Stimulated activated CD4-positive, alpha-beta T cell treated with anti-CD3 and anti-CD28 coated beads, Interleukin-15, amount 100 ng/mL, for 24 hours (primary cell): ENCODE data around the gene OR4B1.
"Not testable (repeated sequence)": the region's sequence is repeated elsewhere in the genome, so short reads cannot be mapped to it uniquely, and the experiment has no call there.

Experiments used
- DNase-seq: peaks from one replicate; pipeline ENCODE4 v3.0.0-alpha.2; 2020

OR4B1 gene, protein sequence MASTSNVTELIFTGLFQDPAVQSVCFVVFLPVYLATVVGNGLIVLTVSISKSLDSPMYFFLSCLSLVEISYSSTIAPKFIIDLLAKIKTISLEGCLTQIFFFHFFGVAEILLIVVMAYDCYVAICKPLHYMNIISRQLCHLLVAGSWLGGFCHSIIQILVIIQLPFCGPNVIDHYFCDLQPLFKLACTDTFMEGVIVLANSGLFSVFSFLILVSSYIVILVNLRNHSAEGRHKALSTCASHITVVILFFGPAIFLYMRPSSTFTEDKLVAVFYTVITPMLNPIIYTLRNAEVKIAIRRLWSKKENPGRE

DNA sequence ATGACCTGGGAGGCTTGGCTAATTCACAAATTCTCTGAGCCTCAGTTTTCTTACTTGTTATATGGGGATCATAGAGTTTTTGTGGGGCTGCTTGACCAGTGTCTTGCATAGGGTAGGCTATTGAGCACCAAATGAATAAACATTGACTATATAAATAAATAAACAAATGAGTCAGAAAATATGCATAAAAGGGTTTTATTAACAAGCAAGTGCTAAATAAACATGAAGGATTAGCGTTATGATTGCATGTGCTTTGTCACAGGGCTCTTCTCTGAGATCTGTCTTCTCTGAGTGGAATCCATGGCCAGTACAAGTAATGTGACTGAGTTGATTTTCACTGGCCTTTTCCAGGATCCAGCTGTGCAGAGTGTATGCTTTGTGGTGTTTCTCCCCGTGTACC, at the start of gene OR4B1:
Gene OR4B1 (plus strand): TSS at position 301 of the 400 bp plus-strand sequence. CDS start 0 bp downstream, at position 301.
- DNase-seq = no peak

DNA sequence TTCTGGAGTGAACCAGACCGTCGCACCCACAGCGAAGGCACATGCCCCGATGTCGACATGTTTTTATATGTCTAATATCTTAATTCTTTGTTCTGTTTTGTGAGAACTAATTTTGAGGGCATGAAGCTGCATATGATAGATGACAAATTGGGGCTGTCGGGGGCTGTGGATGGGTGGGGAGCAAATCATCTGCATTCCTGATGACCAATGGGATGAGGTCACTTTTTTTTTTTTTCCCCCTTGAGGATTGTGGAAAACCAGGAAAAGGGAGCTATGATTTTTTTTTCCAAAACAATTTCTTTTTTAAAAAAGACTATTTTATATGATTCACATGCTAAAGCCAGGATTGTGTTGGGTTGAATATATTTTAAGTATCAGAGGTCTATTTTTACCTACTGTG, 49.2 kb upstream of the OR4B1 start:
- no peak for DNase-seq

DNA sequence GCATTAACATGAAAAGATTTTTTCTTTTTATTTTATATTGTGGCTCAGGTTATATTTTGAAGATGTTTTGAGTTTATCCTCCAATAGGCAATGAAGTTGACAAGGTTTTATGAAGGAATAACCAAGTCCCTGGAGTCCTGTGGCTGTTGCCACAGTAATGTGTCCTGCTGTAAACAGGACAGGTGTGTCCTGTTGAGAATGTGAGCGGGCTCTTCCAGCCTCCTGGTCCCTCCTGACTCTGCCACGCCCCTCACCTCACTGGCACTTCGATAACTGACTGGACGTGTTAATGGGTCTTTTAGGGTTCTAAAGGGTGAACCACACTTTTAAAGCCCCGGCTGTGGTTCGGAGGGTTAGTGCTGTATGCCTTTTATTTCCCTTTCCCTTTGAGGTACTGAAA, 47.8 kb upstream of the OR4B1 start:
- DNase-seq = no peak

DNA sequence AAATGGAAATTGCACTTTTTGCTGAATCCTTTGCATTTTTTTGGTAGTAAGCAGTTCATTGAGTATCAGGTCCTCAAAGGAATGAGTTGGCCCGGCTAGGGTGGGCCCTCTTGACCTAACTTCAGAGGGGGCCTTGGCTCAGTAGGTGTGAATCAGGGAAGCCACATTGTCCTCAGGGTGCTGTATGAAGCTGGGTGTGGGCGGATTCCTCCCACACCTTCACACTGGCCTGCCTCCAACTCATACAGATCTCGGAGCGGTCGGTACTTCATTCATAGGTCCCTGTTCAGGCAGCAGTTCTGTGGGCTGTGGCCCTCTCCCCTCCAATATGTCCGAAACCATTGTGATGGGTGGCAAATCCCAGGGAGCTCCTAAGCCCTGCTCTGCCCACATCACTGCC, 47.4 kb upstream of the OR4B1 start:
- DNase-seq = no peak

DNA sequence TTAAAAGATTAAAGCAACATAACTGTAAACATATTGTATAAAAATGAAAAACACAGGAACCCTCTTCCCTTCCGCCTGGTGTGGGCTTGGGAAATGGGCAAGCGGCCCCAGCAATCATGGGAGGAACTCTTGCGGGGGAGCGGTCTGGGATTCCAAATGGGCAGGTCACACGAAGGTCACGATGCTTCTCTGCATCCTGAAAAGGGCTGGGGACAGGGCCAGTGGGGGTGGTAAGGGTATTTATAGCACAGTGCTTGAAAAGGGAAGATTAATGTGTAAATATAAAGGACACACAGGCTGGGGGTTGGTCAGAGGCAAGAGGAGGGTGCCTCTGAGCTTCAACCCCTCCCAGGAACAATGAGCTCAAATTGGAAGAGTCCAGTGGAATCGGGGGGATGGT, 46.9 kb upstream of the OR4B1 start:
- DNase-seq = no peak

DNA sequence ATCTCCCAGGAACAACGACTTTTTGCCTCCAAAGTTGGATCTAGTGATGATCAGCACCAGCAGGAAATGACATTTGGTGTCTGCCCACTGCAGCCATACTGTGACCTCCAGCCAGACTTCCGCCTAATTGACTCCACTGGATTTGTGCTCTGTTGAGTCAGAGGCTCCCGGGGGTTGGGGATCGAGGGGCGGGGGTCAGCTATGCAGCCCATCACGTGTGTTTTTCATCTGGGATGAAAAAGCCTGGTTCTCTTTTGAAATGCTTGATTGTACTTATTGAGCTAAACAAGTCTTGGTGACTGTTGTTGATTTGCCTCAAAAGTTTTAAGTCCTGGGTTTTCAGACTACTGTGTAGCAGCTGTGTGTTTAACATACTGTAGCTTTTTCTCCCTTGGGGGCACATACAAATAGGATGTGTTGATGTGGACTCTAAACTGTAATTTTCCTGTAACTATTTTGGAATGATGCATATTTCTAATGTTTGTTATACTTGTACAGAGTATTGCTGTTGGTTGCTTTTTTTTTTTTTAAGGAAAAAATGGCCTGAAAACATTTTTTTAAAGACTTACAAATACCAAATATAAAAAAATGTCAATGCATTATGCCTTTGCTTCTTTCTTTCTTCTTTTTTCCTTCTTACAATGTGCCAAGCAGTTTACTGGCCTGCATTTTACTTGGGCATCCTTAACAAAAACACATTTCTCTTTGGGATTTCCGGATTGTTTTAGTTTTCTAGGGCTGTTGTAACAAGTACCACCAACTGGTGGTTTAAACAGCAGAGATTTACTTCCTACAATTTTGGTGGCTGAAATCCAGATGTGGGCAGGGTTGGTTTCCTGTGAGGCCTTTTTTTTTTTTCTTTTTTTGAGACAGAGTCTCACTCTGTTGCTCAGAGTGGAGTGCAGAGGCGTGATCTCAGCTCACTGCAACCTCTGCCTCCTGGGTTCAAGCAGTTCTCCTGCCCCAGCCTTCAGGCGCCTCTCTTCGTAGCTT, 46.1 kb upstream of the OR4B1 start:
- no peak for DNase-seq

DNA sequence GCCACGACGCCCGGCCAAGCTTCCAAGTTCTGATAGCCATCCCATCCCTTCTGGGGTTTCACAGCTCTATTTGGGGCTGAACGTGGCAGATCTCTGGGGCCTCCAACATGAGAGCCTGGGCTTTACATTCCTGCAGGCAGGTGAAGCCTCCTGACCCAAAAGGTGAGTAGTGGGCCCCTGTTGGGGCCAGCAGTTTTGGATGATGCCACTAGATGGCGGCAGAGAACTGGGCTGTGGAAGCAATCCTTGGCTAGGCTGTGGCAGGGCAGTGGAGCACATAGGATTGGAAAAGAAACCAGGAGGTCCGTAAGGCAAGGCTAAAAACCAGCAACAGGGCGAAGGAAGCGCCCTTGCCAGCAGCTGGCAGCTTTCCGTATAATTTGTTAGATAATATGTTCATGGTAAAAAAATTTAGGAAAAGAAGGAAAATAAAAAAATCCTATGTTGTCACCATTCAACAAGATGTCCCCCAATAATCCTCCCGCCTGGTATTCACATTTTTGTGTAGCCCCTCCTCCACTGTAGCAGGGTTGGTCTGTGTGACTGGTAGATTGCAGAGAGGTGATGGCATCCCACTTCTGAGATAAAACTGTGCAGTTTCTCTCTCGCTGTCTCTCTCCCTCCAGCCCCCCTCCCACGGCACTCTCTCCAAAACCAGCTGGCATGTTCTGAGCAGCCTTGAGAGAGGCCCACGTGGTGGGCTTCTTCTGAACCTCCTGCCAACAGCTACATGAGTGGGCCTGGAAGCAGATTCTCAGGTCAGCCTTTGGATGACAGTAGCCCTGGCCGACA, 43.6 kb upstream of the OR4B1 start:
- peak; percentile 76 for DNase-seq

DNA sequence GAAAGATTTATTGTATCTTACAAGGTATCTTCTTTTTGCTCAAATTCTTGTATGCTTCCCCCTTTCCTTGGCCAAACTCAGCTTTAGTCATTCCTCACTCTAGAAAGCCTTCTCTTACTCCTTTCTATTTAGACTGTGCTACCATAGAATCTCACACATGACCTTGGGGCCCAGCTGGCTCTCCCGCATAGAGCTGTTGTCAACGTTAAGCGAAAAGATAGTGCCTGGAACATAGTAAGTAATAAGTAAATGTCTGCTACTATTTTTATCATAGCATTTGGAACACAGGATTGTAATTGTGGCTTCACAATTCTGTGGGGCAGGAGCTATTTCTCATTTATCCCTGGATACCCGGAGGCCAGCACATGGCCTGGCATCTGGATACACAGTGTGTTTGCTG, 38.9 kb upstream of the OR4B1 start:
- no peak for DNase-seq

DNA sequence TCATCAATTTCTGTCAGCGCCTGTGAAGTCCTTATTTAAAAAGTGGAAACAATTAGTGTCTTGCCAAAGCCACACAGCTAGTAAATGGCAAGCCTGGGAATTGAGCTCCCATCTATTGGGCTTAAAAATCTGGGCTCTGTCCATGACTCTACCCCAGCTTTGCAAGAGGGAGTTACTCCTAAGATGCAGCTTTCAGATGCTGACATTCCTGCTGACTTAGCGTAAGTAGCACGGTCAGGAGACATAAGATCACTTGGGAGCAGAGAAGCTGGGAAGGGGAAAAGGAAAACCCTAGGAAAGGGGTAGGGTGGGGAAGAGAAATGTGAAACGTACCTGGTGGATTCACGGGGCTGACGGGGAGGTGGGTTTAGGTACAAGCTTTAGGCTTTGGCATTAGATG, 36.0 kb upstream of the OR4B1 start:
- DNase-seq = no peak

DNA sequence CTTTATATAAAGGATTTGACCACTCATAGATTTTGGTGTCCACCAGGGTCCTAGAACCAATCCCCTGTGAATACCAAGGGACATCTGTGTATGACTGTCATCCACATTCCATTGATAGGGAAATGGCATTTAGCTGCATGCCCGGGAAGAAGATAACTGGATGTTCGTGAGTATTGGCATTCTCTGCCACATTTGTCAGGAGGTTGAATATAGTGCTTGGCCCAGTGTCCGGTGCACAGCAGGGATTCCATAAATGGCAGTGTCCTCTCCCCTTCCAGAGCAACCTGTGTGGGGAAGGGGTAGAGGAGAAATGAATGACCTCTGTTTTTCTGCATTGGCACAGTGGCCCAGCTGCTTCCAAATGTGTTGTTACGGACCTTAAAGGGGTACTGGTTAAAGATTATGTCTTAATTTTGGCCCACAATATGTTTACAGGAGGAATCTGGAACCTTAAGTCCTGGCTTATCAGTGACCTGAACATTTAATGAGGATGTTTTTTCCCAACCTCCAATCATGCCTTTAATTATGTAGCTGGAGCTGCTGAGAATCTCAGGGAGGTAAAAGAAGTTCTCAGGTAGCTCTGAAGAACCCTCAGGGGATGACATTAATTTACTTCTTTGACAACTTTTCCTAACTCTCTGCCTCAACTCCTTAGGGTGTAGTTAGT, 33.6 kb upstream of the OR4B1 start:
- no peak for DNase-seq

DNA sequence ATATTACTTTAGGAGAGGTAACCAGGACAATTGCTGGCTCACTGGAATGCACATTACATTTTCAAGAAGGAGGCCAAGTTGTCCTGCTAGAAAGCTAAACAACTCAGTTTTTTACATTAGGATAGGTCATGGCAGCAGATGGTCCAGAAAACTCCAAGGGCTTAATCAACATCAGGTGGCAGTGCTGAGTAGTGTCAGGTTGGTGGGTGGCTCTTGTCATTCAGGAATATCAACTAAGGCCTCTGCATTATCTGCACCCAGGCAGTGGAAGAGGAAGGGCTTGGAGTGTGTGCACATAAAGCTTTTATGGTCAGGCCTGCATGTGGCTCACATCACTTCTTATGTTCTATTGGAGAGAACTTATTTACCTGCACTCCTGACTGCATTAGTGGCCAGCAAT, 32.2 kb upstream of the OR4B1 start:
- DNase-seq = no peak

DNA sequence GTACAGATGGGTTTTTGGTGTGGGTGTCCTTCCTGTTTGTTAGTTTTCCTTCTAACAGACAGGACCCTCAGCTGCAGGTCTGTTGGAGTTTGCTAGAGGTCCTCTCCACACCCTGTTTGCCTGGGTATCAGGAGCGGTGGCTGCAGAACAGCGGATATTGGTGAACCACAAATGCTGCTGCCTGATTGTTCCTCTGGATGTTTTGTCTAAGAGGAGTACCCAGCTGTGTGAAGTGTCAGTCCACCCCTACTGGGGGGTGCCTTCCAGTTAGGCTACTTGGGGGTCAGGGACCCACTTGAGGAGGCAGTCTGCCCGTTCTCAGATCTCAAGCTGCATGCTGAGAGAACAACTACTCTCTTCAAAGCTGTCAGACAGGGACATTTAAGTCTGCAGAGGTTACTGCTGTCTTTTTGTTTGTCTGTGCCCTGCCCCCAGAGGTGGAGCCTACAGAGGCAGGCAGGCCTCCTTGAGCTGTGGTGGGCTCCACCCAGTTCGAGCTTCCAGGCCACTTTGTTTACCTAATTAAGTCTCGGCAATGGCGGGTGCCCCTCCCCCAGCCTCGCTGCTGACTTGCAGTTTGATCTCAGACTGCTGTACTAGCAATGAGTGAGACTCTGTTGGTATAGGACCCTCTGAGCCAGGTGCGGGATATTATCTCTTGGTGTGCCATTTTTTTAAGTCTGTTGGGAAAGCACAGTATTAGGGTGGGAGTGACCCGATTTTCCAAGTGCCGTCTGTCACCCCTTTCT, 25.5 kb upstream of the OR4B1 start:
- DNase-seq = peak; percentile 32

DNA sequence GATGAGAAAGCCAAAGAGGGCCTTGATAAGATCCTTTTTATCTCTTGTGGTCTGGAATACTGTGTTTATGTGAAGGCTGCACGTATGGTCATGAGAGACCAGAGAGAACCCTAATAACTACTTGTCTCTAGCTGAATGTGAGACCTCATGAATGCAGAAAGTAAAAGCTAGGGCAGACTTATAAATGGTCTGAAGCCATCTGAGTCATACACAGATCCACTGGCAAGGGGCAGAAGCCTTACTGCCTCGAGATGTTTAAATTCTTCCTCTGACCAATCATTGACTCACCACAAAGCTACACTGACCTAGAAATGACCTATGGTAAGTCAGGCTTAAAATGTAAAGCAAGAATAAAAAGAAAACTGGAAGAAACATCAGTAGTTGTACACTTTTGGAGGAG, 22.7 kb upstream of the OR4B1 start:
- DNase-seq = no peak

DNA sequence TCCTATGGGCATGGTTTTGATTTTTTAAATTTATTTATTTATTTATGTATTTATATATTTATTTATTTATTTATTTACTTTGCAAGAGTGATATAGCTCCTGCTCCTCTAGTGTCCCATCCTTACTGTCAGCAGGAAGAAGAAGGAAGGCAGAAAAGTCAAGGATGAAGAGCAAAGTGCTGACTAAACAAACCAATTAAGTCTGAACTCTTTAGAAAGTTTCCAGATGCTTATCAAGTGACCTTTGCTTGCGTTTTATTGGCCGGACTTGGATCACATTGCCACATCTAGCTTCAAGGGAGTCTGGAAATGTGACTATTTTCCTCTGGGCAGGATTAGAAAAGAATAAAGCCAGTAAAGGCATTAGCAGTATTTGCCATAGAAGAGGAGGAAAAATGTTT, 8.7 kb upstream of the OR4B1 start:
- no peak for DNase-seq

DNA sequence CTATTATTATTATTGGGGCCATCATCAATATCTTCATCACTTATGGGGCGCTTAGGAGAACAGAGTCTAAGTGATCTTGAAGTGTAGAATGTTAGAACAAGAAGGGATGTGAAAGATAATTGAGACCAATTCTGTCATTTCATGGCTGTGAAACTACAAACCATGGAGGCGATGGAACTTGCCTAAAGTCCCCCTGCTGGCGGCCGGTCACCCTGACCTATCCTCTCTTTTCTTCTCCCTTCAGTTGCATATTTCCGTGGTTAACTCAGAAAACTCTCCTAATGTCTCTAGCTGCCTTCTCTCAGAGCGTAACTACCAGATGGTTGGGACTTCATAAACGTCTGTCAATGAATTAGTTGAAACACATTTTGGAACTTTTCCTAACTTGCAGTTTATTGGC, 6.6 kb upstream of the OR4B1 start:
- DNase-seq = no peak

DNA sequence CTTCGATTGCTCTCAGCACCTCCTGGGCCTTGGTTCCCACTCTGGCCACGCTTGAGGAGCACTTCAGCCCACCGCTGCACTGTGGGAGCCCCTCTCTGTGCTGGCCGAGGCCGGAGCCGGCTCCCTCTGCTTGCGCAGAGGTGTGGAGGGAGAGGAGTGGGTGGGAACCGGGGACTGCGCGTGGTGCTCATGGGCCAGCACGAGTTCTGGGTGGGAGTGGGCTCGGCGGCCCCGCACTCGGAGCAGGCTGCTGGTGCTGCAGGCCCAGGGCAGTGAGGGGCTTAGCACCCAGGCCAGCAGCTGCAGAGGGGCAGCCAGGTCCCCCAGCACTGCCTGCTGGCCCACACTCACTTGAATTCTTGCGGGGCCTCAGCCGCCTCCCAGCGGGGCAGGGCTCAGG, 12.2 kb downstream of the OR4B1 start:
- no peak for DNase-seq

DNA sequence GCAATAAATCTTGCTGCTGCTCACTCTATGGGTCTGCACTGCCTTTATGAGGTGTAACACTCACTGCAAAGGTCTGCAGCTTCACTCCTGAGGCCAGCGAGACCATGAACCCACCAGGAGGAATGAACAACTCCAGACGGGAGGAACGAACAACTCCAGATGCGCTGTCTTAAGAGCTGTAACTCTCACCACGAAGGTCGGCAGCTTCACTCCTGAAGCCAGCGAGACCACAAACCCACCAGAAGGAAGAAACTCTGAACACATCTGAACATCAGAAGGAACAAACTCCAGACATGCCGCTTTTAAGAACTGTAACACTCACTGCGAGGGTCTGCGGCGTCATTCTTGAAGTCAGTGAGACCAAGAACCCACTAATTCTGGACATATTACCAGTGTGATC, 13.4 kb downstream of the OR4B1 start:
- DNase-seq = not testable (repeated sequence)

DNA sequence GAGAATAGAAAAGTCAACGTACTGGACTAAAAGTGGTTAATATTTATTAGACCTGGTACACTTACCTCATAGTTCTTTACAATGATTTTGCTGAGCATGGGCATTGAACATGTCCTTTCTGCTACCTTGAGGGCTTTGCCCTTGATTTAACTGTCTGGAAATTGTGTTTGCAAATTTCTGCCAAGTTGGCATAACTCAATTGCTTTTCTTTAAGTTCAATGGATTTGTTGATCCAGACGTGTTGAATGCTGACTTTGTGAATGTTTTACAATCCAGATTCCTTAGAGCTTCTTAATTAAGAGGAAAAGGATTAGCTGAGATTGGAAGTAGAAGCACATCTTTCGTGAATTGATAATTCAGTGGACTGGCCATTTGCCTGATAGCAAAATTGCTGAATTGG, 21.1 kb downstream of the OR4B1 start:
- no peak for DNase-seq

DNA sequence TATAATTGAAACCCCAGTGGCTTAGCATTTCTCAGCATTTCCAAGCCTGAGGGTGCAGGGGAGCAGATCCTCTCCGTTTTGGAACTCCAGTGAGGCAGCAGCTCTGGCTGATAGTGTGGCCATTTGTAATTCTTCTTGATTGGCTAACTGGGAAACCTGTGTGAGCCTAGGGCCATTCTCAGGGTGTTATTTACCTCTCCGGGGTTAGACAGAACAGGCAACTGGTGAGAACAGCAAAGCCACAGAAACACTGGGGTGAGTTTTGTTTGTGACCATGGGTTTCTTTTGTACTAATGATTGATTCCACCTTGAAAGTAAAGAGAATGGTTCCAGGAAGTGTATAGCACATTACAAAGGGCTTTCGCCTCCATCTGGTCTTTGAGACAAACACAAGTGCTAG, 25.9 kb downstream of the OR4B1 start:
- no peak for DNase-seq

DNA sequence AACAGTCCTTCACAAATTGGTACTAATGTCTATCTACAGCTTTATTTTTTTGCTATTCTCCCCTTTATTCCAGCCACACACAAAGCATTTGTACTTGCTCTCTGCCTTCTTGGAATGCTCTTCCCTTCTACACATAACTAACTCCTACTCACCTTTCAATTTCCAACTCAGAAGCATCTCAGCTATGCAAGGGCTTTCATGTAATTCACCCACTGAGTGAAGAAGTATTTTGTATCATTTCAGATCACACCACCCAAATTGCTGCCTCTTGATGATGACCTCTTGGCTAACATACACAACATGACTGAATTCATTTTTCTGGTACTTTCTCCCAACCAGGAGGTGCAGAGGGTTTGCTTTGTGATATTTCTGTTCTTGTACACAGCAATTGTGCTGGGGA, 28.2 kb downstream of the OR4B1 start, which contains the start of gene OR4X2:
Gene OR4X2 (plus strand): TSS at position 301 of the 400 bp plus-strand sequence. CDS start 0 bp downstream, at position 301.
- no peak for DNase-seq

DNA sequence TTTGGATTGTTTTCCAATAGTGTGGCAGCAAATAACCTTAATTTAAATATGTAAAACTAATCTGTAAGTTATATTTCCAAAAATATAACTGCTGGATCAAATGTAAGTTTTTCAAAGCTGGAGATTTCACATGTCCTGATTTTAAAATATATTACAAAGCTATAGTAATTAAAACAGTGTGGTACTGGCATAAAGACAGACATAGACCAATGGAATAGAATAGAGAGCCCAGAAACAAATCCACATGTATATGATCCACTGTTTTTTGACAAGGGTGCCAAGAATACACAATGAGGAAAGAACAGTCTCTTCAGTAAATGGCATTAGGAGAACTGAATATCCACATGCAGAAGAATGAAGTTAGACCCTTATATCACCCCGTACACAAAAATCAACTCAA, 32.3 kb downstream of the OR4B1 start:
- DNase-seq = no peak

DNA sequence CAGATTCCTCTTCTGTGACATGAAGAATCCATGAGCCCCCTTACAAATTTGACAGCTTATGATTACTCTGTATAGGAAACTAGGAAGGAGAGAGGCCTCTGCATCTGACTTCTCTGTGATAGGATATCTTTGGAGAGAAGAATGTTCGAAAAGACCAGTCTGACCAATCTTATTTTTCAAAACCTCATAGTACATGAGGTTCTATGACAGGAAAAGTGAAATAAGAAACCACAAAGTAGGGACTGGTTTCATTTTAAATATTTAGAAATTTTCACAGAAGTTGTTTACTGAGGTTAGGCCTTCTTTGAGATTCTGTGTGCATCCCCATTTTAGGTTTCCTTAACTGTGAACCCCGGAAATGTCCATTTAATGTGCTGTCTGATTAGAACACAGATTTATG, 45.0 kb downstream of the OR4B1 start:
- no peak for DNase-seq
